SH-SY5Y (cell line): ENCODE results near the gene RANGAP1.

Experiments used
- GATA2 ChIP-seq: IDR thresholded peaks from 2 replicates; pipeline ENCODE4 v1.6.1; 2011; ENCODE audit warnings: mild to moderate bottlenecking, low read depth, low read length
- GATA3 ChIP-seq: IDR thresholded peaks from 2 replicates; pipeline ENCODE4 v1.6.1; 2011; ENCODE audit warnings: low read depth, mild to moderate bottlenecking, low read length, moderate library complexity

DNA sequence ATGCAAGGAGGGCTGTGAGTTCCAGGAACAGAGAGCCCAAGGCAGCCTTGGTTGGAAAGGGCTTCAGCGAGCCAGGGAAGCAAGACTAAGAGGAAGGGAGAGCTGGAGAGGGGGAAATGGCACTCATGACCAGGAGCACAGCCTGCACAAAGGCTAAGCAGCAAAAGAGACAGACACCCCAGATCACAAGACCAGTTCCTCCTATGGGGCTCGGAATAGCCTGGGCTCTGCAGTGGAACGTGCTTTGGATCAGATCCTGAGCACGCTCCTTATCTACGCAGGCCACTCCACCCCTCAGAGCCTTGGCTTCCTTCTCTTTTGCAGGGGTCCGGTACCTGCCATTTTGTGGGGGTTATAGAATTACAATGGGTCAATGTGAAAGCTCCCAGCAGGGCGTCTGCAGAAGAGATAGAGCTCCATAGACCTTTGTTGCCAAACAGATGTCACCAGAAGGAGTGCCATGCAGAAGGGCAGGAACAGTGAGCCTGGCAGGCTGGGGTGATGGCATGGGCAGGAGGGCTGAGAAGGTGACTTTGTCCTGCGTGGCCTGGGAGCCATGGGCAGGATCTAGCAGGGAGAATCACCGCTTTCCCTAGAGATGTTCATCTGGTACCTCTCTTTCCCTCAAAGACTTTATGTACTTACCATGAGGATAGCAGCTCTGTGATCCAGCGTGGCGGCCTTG, 49.1 kb upstream of the RANGAP1 start:
- TF ChIP-seq GATA2 (no peak), GATA3 (no peak)
